Retinal pigment epithelial cell (primary cell): ENCODE measurements around the gene SPATS1.
"Not testable (repeated sequence)": the region's sequence is repeated elsewhere in the genome, so short reads cannot be mapped to it uniquely, and the experiment has no call there.

Experiments
- DNase-seq: peaks from one replicate; pipeline ENCODE4 v3.0.0-alpha.2; 2010; ENCODE audit warnings: low read depth
- H3K4me3 ChIP-seq: 2 replicates; pipeline ENCODE4 v1.5.1; 2011; ENCODE audit warnings: mild to moderate bottlenecking, low read length, control low read depth, moderate library complexity
- CTCF ChIP-seq: conservative IDR thresholded peaks from 2 replicates; pipeline ENCODE4 v1.5.1; 2011; ENCODE audit warnings: low read depth, low read length, control low read depth, inconsistent platforms

The SPATS1 gene

DNA sequence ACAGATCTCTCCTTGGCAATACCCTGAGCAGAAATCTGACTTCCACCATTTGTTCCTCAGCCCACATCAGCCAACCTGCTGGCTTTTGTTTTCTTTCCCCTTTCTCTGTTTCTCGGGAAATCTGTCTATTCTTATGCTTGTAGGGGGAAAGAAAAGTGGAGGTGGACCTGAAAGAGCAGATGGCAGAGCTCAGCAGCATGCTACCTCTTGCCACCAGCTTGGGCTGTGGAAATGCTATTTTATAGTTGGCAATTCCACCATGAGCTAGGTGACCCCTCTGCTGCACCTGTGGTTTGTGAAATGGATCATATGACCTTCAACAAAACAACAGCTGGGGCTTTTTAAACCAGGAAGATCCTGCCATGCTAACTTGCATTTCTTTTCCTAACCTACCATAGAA, 6.8 kb upstream of the SPATS1 start:
- H3K4me3 ChIP-seq: no peak overlapping the region
- DNase-seq: no peak
- TF ChIP-seq CTCF: no peak

DNA sequence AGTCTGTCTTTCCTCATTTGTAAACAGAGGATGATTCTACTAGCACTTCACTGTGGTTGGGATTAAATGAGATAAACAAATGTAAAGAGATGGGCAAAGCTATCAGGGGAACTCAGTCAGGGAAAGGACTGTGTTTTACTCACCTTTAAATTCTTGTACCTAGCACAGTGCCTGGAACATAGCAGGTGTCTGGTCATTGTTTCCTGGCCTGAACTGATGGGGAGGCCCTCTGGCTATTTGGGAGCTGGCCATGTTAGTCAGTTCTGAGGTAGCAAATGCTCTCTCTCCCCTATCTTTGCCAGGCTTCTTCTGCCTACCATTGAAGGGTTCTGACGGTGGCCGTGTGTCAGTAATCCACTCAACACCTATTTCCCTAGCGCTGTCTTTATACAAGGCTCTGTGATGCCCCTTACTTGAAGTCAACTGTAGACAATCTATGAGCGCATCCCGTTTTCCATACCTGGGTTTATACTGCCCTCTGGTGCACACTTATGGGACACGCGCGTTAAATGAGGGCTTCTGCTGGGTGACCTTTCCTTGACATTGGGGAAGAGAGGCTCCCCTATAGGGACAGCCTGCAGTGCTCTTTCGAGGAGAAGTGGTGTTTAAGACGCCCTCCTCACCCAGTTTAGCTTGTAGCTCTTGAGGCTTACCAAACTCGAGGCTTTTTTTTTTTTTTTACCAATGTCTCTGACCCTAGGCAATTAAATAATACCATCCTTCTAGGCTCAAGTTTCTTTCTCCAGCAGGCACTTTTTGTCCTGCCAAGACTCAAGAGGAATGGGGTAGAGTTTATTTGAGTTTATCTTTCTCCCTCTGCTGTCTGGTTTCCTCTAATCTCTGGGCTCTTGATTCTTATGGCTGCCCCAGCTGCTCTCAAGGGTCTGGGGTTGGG, 4.0 kb upstream of the SPATS1 start:
- TF ChIP-seq CTCF: peak; percentile 82
- no peak for DNase-seq
- H3K4me3 ChIP-seq: no peak overlapping the region

DNA sequence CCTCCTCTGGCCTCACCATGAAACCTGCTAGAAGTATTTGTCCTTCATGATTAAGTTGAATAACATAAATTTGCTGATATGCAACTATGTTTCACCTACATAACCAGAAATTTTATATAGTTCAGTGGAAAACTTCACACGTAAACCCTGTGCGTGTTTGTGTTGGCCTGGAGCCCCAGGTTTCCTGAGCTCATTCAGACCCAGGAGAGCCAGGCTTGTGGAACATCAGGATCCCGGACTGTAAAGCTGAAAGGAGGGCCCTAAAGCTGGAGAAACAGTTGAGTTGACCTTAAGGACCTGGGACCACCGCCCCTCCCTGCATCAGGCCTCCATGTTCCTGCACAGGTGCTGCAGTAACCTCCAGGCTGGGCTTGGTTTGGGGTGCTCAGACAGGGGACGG, 3.1 kb upstream of the SPATS1 start:
- H3K4me3 ChIP-seq: no peak overlapping the region
- no peak for TF ChIP-seq CTCF
- DNase-seq: no peak

GRCh38 chr6:44339763-44340625, 2.5 kb upstream of the SPATS1 start:
- DNase-seq: peak; percentile 37
- no peak for TF ChIP-seq CTCF
- H3K4me3 ChIP-seq: no peak overlapping the region

DNA sequence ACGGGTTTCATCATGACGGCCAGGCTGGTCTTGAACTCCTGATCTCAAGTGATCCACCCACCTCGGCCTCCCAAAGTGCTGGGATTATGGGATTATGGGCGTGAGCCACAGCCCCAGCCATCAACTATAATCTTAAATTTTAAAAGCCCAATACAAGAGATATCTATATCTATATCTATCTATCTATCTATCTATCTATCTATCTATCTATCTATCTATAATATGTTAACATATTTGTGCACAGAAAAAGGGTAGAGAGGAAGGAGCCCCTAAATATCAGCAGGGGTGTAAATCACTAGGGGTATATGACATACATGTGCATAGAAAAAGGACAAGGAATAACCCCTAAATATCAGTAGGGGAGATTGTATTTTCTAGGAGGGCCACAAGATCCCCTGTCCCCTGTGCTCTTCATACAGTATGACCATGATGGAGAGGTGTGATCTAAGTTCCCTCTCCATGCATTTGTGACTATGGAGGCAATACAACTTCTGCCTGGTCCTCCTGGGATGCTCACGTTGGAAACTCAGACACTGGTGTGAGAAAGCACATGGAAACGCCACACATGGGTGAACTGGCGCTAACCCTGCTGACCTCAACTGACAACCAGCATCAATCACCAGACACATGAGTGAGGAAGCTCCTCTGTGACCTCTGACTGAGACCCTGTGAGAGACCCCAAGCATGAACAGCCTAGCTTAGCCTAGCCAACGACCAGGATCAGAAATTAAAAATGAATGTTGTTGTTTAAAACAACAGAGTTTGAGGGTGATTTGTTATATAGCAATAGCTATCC, 1.2 kb upstream of the SPATS1 start:
- DNase-seq: no peak
- TF ChIP-seq CTCF: no peak

GRCh38 chr6:44342052-44342451, 398 bp upstream of the SPATS1 start:
- no peak overlapping the region for H3K4me3 ChIP-seq
- TF ChIP-seq CTCF: no peak
- DNase-seq: no peak

More for the DNA sequence above, 1.2 kb upstream of the SPATS1 start:
- no peak overlapping the region for H3K4me3 ChIP-seq

DNA sequence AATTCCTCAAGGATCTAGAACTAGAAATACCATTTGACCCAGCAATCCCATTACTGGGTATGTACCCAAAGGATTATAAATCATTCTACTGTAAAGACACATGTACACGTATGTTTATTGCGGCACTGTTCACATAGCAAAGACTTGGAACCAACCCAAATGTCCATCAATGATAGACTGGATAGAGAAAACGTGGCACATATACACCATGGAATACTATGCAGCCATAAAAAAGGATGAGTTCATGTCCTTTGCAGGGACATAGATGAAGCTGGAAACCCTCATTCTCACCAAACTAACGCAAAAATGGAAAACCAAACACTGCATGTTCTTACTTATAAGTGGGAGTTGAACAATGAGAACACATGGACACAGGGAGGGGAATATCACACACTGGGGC, 4.4 kb downstream of the SPATS1 start:
- not testable (repeated sequence) for H3K4me3 ChIP-seq, DNase-seq
